GM12892 (cell line): ENCODE measurements around the gene C11orf71. TPM values are rescaled to one million over a fixed set of nuclear protein-coding genes. Genes with fewer than 3 reads are reported as not detected.

Experiments
- DNase-seq: peaks from one replicate; pipeline ENCODE4 v3.0.0; 2011; ENCODE audit not compliant: insufficient read length
- FAIRE-seq: peaks from 2 replicates; lab custom pipeline; 2011; peaks lifted over from hg19 to GRCh38; lab: Jason Lieb, UNC
- POLR2A ChIP-seq: IDR thresholded peaks from 2 replicates; pipeline ENCODE4 v1.6.1; 2011; ENCODE audit warnings: low read depth, low read length, control low read depth
- POLR2AphosphoS5 ChIP-seq: IDR thresholded peaks from 2 replicates; pipeline ENCODE4 v1.6.1; 2011; ENCODE audit warnings: low read depth, low read length, control low read depth
- TAF1 ChIP-seq: IDR thresholded peaks from 2 replicates; pipeline ENCODE4 v1.6.1; 2011; ENCODE audit warnings: low read depth, mild to moderate bottlenecking, control low read depth, low read length, borderline replicate concordance
- polyA plus RNA-seq: library from polyadenylated mRNA; unstranded; fragments of >200 nt; gene quantifications from one replicate; pipeline ENCODE4 v1.2.1, GENCODE V29; 2012; ENCODE audit warnings: missing spikeins, inconsistent platforms; ENCODE audit not compliant: missing spikeins

Gene C11orf71
- polyA plus RNA-seq, result 3.2 TPM

- peak; percentile 88 for TF ChIP-seq TAF1
- TF ChIP-seq POLR2A, result peak; percentile 98
- peak; percentile 97 for TF ChIP-seq POLR2AphosphoS5
- DNase-seq (peak; percentile 76), FAIRE-seq (peak; percentile 100)
Measured at GRCh38 chr11:114400216-114400914, at the start of gene C11orf71, which contains the start of gene RBM7. Gene C11orf71 (minus strand): TSS chr11:114400511. CDS start chr11:114400331, 180 bp downstream. Gene RBM7 (plus strand): TSS chr11:114400666. CDS start chr11:114400672, 6 bp downstream.

- no peak for FAIRE-seq
- DNase-seq, result no peak
- TF ChIP-seq POLR2AphosphoS5 (no peak), TAF1 (no peak), POLR2A (no peak)
Measured at GRCh38 chr11:114449845-114450244, 49.5 kb upstream of the C11orf71 start.

GRCh38 chr11:114448749-114449482 is 48.6 kb upstream of the C11orf71 start:
- no peak for FAIRE-seq
- no peak for DNase-seq
- TF ChIP-seq POLR2A, result no peak
- no peak for TF ChIP-seq POLR2AphosphoS5
- TF ChIP-seq TAF1, result no peak

- TF ChIP-seq TAF1 (no peak), POLR2AphosphoS5 (no peak), POLR2A (no peak)
- FAIRE-seq (no peak), DNase-seq (no peak)
Measured at GRCh38 chr11:114447892-114448291, 47.6 kb upstream of the C11orf71 start.

- DNase-seq, result no peak
Measured at GRCh38 chr11:114447444-114447843, 47.1 kb upstream of the C11orf71 start.

GRCh38 chr11:114442536-114442935 is 42.2 kb upstream of the C11orf71 start:
- FAIRE-seq (no peak), DNase-seq (no peak)
- no peak for TF ChIP-seq POLR2A
- no peak for TF ChIP-seq TAF1
- TF ChIP-seq POLR2AphosphoS5, result no peak

More at GRCh38 chr11:114447444-114447843, 47.1 kb upstream of the C11orf71 start:
- no peak for FAIRE-seq
- TF ChIP-seq POLR2A, result no peak
- no peak for TF ChIP-seq TAF1
- TF ChIP-seq POLR2AphosphoS5, result no peak

GRCh38 chr11:114441921-114442320 is 41.6 kb upstream of the C11orf71 start:
- no peak for FAIRE-seq
- TF ChIP-seq POLR2AphosphoS5, result no peak
- TF ChIP-seq POLR2A, result no peak
- TF ChIP-seq TAF1, result no peak

GRCh38 chr11:114440971-114441763 is 40.9 kb upstream of the C11orf71 start:
- no peak for DNase-seq
- TF ChIP-seq POLR2A (no peak), POLR2AphosphoS5 (no peak), TAF1 (no peak)
- peak; percentile 57 for FAIRE-seq

More at GRCh38 chr11:114441921-114442320, 41.6 kb upstream of the C11orf71 start:
- DNase-seq, result no peak

GRCh38 chr11:114440121-114440860 is 40.0 kb upstream of the C11orf71 start:
- TF ChIP-seq POLR2AphosphoS5, result no peak
- no peak for TF ChIP-seq TAF1
- no peak for TF ChIP-seq POLR2A
- no peak for DNase-seq
- FAIRE-seq, result peak; percentile 84
